Activated T-cell treated with anti-CD3 and anti-CD28 coated beads, Interleukin-2, amount 50 U/mL, for 1 hour (primary cell): Measurements from ENCODE around the gene SEMA4F.

ENCODE experiments used
- DNase-seq: peaks from one replicate; pipeline ENCODE4 v3.0.0-alpha.2; 2020

Gene SEMA4F

GRCh38 chr2:74659462-74659861 is 5.4 kb downstream of the SEMA4F start:
- DNase-seq: no peak

- no peak for DNase-seq
Measured at GRCh38 chr2:74668087-74668486, 14.0 kb downstream of the SEMA4F start.

- no peak for DNase-seq
Measured at GRCh38 chr2:74670263-74670662, 16.2 kb downstream of the SEMA4F start.

- DNase-seq: no peak
Measured at GRCh38 chr2:74671479-74671878, 17.4 kb downstream of the SEMA4F start.

GRCh38 chr2:74673826-74674528 is 19.9 kb downstream of the SEMA4F start:
- no peak for DNase-seq

GRCh38 chr2:74675090-74675489 is 21.0 kb downstream of the SEMA4F start:
- DNase-seq: no peak

- no peak for DNase-seq
Measured at GRCh38 chr2:74676331-74676730, 22.3 kb downstream of the SEMA4F start.

- no peak for DNase-seq
Measured at GRCh38 chr2:74679615-74680014, 25.6 kb downstream of the SEMA4F start.

GRCh38 chr2:74682501-74682900 is 28.5 kb downstream of the SEMA4F start:
- no peak for DNase-seq

GRCh38 chr2:74685408-74685807 is 31.4 kb downstream of the SEMA4F start:
- DNase-seq: no peak

- DNase-seq: no peak
Measured at GRCh38 chr2:74688881-74689280, 34.8 kb downstream of the SEMA4F start.

- DNase-seq: no peak
Measured at GRCh38 chr2:74689671-74690070, 35.6 kb downstream of the SEMA4F start.

- no peak for DNase-seq
Measured at GRCh38 chr2:74690571-74690970, 36.5 kb downstream of the SEMA4F start.

GRCh38 chr2:74691929-74692328 is 37.9 kb downstream of the SEMA4F start:
- DNase-seq: no peak

- DNase-seq: no peak
Measured at GRCh38 chr2:74693213-74693612, 39.2 kb downstream of the SEMA4F start.

GRCh38 chr2:74693668-74694067 is 39.6 kb downstream of the SEMA4F start:
- no peak for DNase-seq

GRCh38 chr2:74694281-74694680 is 40.2 kb downstream of the SEMA4F start:
- no peak for DNase-seq

GRCh38 chr2:74695663-74696062 is 41.6 kb downstream of the SEMA4F start:
- no peak for DNase-seq

- DNase-seq: no peak
Measured at GRCh38 chr2:74696829-74697228, 42.8 kb downstream of the SEMA4F start.

GRCh38 chr2:74700643-74701372 is 46.8 kb downstream of the SEMA4F start:
- DNase-seq: no peak

- DNase-seq: no peak
Measured at GRCh38 chr2:74702001-74702715, 48.1 kb downstream of the SEMA4F start.

- no peak for DNase-seq
Measured at GRCh38 chr2:74703373-74703772, 49.3 kb downstream of the SEMA4F start.

GRCh38 chr2:74704216-74704615 is 50.2 kb downstream of the SEMA4F start:
- no peak for DNase-seq

GRCh38 chr2:74706741-74707140 is 52.7 kb downstream of the SEMA4F start:
- no peak for DNase-seq
